ENCODE results near the gene PANX1. TPM values are rescaled to one million over a fixed set of nuclear protein-coding genes. Genes with fewer than 3 reads are reported as not detected.

The PANX1 gene
- polyA plus RNA-seq, 1 of the 3 experiments (the other 2 are of a cell fraction), result 11.1 TPM

Other genes with a start within 250 kb of the PANX1 start
- gene HEPHL1, start 107.5 kb upstream of the PANX1 start, polyA plus RNA-seq (2012; rRNA removed), result not detected in 2 replicates
- gene IZUMO1R, start 175.7 kb downstream of the PANX1 start, polyA plus RNA-seq (2012; rRNA removed), result 0.31 and 0.43 TPM in 2 replicates